Hematopoietic multipotent progenitor cell treated with erythropoietin and hydrocortisone succinate and interleukin-3 and kit ligand, for 17 days (in vitro differentiated cells): ENCODE data around the gene PRSS8.
"Not testable (repeated sequence)": the region's sequence is repeated elsewhere in the genome, so short reads cannot be mapped to it uniquely, and the experiment has no call there.

Source experiments
- DNase-seq: peaks from one replicate; pipeline ENCODE4 v3.0.0-alpha.2; 2015; ENCODE audit warnings: low spot score

The PRSS8 gene

GRCh38 chr16:31144418-31144817 is 8.9 kb upstream of the PRSS8 start:
- not testable (repeated sequence) for DNase-seq

DNA sequence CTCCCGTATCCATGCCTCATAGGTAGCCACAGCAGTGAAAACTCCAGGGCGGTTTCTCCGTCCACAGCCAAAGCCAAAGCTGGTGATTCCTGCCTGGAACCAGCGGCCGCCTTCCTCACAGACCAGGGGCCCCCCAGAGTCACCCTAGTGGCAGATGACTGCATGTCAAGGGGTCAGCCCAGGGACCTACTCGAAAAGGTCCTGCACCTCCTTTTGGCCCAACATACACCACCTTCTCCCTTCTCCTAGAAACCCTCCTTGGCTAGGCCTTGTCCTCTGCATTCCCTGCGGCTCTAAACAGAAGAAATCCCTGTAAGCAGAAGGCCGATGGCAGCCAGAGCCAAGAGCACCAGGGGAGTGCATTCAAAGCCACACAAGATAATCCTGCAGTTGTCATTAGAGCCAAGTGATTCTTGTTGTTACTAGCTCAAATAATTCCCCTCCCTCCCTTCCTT is 8.2 kb upstream of the PRSS8 start:
- DNase-seq: no peak

DNA sequence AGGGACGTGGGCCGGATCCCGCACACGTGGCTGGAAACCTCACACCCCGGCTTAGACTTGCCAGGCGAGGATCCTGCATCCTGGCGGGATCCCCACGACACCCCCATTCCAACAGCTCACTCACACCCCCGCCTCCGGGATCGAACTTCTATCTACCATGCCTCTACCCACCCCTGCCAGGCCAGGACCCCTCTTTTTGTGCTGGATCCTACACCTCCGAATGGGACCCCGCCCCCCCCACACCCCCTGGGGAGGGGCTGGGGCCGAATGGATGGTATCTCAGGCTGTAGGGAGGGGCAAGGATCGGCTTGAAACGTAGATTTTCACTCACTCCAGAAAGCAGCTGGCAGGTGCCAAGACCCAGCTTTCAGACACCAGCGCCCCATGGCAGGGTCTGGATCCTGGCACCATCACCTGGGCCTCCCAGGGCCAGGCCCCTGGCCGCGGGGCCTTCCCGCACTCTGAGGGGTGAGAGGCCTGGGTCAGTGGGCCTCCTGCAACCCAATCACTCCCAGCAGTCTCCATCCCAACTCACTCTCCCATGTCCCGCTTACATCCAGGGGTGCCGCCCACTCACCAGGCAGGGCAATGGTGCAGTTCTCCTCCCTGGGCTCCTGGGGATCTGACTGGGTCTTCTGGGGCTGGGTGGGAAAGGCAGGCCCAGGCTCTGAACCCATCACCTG is 7.6 kb upstream of the PRSS8 start:
- no peak for DNase-seq

DNA sequence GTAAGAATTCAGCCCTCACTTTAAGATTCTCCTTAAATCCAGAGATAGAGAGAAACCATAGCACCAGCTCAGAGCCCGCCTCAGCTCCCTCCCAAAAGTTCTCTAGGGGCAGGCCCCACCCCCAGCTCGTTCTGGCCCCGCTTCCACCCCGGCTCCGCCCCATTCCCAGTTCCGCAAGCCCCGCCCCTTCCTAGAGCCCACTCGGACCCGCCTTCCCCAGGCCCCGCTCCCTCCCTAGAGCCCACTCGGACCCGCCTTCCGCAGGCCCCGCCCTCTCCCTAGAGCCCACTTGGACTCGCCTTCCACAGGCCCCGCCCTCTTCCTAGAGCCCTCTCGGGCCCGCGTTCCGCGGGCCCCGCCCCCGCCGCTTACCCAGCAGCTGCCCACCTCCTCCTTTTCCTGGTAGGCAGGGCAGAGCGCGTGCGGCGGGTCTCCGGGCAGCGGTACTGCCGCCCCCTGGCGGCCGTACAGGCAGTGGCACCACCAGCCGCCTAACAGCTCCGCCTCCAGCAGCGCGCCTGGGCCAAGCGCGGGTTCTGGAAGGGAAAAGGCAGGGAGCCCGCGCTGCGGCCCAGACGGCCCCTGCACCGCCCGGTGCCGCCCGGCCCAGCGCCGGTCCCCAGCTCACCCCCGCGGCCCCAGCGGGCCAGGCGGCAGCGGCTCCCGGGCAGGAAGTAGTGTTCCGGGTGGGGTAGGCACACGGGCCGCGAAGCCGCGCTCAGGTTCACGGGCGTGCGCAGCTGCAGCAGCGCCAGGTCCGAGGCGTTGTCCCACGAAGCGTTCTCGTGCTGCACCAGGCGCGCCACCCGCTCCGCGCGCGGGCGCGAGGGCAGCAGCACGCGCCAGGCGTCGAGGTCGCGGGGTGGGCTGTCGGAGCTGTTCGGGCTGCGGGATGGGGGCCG is 6.8 kb upstream of the PRSS8 start:
- peak; percentile 97 for DNase-seq

GRCh38 chr16:31141489-31142108 is 6.1 kb upstream of the PRSS8 start:
- DNase-seq: no peak

DNA sequence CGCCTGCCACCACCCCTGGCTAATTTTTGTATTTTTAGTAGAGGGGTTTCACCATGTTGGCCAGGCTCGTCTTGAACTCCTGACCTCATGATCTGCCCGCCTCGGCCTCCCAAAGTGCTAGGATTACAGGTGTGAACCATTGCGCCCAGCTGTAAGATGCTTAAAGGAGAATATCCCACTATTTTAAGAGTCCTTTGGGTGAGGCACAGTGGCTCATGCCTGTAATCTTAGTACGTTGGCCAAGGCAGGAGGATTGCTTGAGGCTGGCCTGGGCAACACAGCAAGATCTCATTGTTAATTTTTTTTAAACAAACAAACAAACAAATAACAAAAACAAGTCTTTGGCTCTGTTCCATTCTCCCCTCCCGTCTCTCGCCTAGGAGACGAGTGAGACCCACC is 5.5 kb upstream of the PRSS8 start:
- DNase-seq: not testable (repeated sequence)

- no peak for DNase-seq
Measured at GRCh38 chr16:31138621-31139578, 3.4 kb upstream of the PRSS8 start.

GRCh38 chr16:31136822-31137499 is 1.4 kb upstream of the PRSS8 start:
- not testable (repeated sequence) for DNase-seq

GRCh38 chr16:31136287-31136662 is 748 bp upstream of the PRSS8 start:
- DNase-seq: no peak

- DNase-seq: no peak
Measured at GRCh38 chr16:31134625-31135534, 647 bp downstream of the PRSS8 start.

- DNase-seq: no peak
Measured at GRCh38 chr16:31134091-31134571, 1.4 kb downstream of the PRSS8 start.

DNA sequence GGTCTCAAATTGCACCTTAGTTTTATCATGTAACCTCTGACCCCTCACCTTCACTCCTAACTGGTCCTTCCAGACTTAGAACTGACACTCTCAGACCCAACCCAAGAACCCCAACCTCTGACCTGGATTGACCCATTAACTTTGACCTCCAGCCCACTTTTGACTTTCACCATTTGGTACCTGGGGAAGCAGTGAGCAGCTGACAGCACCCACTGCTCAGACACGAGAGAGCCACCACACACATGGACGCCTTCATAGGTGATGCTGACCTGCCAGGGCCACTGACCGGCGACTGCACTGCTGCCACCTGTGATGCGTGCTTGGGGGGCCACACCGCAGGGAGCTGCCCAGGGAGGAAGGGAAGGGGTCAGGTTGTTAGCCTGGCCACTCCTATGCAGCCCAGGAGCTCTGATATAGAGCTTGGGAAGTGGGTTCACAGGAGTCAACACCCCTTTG is 2.5 kb downstream of the PRSS8 start:
- DNase-seq: no peak

GRCh38 chr16:31132303-31132979 is 3.1 kb downstream of the PRSS8 start:
- DNase-seq: no peak

- DNase-seq: no peak
Measured at GRCh38 chr16:31131841-31132271, 3.7 kb downstream of the PRSS8 start.

DNA sequence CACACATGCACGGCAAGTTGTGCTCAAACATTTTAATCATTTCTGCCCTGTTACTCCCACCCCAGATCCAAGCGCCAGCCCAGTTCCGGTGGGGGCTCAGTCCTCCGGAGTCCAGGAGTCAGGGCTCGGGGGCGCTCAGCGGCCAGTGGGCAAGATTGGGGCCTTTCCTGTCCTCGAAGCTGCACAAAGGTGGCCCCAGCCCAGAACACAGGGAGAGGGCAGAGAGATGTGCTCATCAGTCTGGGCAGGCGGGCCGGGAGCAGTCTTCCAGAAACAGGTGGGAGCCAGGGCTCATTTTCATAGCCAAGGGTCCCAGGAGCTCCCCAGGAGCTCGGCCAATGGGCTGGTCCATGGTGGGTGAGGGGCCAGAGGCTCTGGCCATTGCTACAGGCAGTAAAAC is 4.1 kb downstream of the PRSS8 start:
- DNase-seq: no peak

- DNase-seq: no peak
Measured at GRCh38 chr16:31130899-31131298, 4.6 kb downstream of the PRSS8 start.

GRCh38 chr16:31130336-31130891 is 5.1 kb downstream of the PRSS8 start:
- DNase-seq: no peak

- no peak for DNase-seq
Measured at GRCh38 chr16:31129568-31130335, 5.8 kb downstream of the PRSS8 start.
